ENCODE measurements around the gene PCDHA1. TPM values are rescaled to one million over a fixed set of nuclear protein-coding genes. Genes with fewer than 3 reads are reported as not detected.

The PCDHA1 gene
- total and polyA plus RNA-seq, 9 of the 15 experiments (the other 6 are each of a cell fraction or from before 2014, with no cell fraction given) = not detected

- ATAC-seq = no peak
- Histone ChIP-seq H3K9me3 (replicated peaks; ENCODE audit: control insufficient read depth, insufficient read depth, low read depth, low read length) (0 out of 2 replicates have a peak, but pooled peaks cover 2% of the 10 kb centered on the region), H3K4me3 (no peak overlapping the region), H3K79me2 (ENCODE audit: control insufficient read depth, insufficient read depth, low read length) (no peaks in the 10 kb centered on the region), H3K27ac (ENCODE audit: extremely low read depth, low read depth, low read length) (no peak overlapping the region), H3K4me1 (replicated peaks in 1 of 2; ENCODE audit: control insufficient read depth in 2 of 2, insufficient read depth in 2 of 2, low read length in 2 of 2) (peaks cover 0 to 4% of the 10 kb centered on the region in 2 experiments; a peak in 1 of 5 replicates), H3K4me2 (ENCODE audit: insufficient read depth, low read length) (no peak overlapping the region), H2AFZ (ENCODE audit: low read depth, low read length) (no peak overlapping the region), H3K9me1 (ENCODE audit: control insufficient read depth, insufficient read depth, low read length) (no peaks in the 10 kb centered on the region), H3K9ac (ENCODE audit: insufficient read depth in 1 of 2, low read depth in 2 of 2, low read length in 2 of 2) (no peak overlapping the region), H3K36me3 (ENCODE audit: control insufficient read depth, insufficient read depth, low read length) (no peaks in the 10 kb centered on the region), H3K27me3 (ENCODE audit: control insufficient read depth in 2 of 2, insufficient read depth in 2 of 2, low read length in 2 of 2) (peaks cover 0 to 4% of the 10 kb centered on the region in 2 experiments; a peak in 2 of 5 replicates), H4K20me1 (replicated peaks; ENCODE audit: control insufficient read depth, insufficient read depth, low read length) (no peaks in the 10 kb centered on the region)
- ChIA-PET CTCF (ENCODE audit: low intra/inter-chr PET ratio) (interaction anchor here (0.9 kb wide), 1 partner anchor 183 kb away, joined by 3 read pairs; no protein-coding TSS in a partner anchor), POLR2A (interaction anchor here (0.6 kb wide), 1 partner anchor 12 kb away, joined by 3 read pairs; no protein-coding TSS in a partner anchor)
- intact Hi-C loops (cut with micrococcal nuclease) = no loop called here
- no peak for FAIRE-seq
- no TSS peak for BruUV-seq (replicated peaks)
- in situ Hi-C loops (cut with MboI) = no loop called here
- DNase-seq (ENCODE audit: extremely low read depth in 1 of 4, low spot score in 3 of 4) = no peak
- WGBS (ENCODE audit: insufficient coverage, low coverage, missing lambda C conversion rate) = 11% methylated on average over 12 of the region's 22 CpGs
- no peak for TF ChIP-seq CLOCK (CRISPR knock-in tag; IDR thresholded peaks at IDR 0.05; ENCODE audit: borderline replicate concordance)
- TF ChIP-seq NR0B1 (IDR thresholded peaks at IDR 0.05; ENCODE audit: partially characterized antibody) = no peak
- no peak for TF ChIP-seq ZNF280A (IDR thresholded peaks at IDR 0.05; ENCODE audit: low read depth, partially characterized antibody)
- no peak for TF ChIP-seq ZBTB43 (CRISPR knock-in tag; IDR thresholded peaks at IDR 0.05)
- TF ChIP-seq CHAMP1 (IDR thresholded peaks at IDR 0.05) = no peak
- no peak for TF ChIP-seq CEBPZ (IDR thresholded peaks at IDR 0.05; ENCODE audit: borderline replicate concordance, low read depth, low read length)
- TF ChIP-seq NFIC (IDR thresholded peaks at IDR 0.05) = no peak
Measured at GRCh38 chr5:140857987-140858240, 72.0 kb downstream of the PCDHA1 start.

All from K562 (cell line).